GM04504 (cell line): Measurements from ENCODE around the gene NWD2.
"Not testable (repeated sequence)": the region's sequence is repeated elsewhere in the genome, so short reads cannot be mapped to it uniquely, and the experiment has no call there.

Source experiments
- DNase-seq: peaks from one replicate; pipeline ENCODE4 v3.0.0-alpha.2; 2012; ENCODE audit warnings: low read depth

Gene NWD2

GRCh38 chr4:37470245-37470644 lies 225.7 kb downstream of the NWD2 start:
- no peak for DNase-seq

- DNase-seq = no peak
Measured at GRCh38 chr4:37471093-37471492, 226.6 kb downstream of the NWD2 start.

- DNase-seq = no peak
Measured at GRCh38 chr4:37471971-37472370, 227.4 kb downstream of the NWD2 start.

- DNase-seq = no peak
Measured at GRCh38 chr4:37473807-37474206, 229.3 kb downstream of the NWD2 start.

- DNase-seq = no peak
Measured at GRCh38 chr4:37475087-37475486, 230.5 kb downstream of the NWD2 start.

DNA sequence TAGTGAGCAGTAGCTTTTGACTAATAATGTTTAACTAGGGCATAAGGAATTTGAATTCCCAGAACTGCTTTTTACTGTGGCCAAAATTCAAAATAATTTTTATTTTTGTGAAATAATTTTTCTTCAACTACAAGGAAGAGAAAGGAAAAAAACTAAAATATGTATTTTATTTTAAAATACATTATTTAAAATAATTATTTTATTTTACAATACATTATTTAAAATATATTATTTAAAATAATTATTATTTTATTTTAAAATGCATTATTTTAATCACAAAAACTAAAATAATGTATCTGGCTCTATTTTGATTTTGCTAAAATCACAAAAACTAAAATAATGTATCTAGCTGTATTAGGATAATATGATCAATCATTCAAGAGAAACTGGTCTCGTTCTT lies 231.2 kb downstream of the NWD2 start:
- no peak for DNase-seq

- DNase-seq = no peak
Measured at GRCh38 chr4:37476256-37476655, 231.7 kb downstream of the NWD2 start.

DNA sequence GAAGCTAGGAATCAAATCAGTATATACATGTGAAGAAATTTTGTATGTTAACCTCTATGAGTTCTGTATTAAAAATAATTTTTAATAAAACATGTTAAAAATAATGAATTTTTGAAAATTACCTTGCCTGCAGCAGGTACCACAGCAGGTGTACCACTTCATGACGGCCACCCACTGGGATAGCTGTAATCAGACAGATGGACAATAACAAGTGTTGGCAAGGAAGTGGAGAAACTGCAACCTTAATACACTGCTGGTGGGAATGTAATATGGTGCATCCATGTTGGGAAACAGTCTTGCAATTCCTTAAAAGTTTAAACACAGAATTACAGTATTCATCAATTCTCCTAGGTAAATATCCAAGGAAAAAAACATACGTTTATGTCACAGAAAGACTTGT lies 232.1 kb downstream of the NWD2 start:
- DNase-seq = no peak

DNA sequence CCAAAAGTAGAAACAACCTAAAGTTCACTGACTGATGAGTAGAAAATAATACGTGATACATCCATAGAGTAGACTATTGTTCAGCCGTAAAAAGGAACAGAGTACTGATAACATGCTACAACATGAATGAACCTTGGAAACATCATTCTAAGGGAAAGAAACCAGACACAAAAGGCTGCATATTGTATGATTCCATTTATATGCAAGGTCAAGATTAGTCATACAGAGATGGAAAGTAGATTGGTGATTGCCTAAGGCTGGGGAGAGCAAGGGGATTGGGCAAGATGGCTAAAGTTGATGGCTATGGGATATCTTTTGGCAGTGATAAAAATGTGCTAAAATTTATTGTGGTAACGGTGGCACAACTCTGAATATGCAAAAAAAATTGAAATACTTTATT lies 232.6 kb downstream of the NWD2 start:
- DNase-seq = no peak

- DNase-seq = no peak
Measured at GRCh38 chr4:37478151-37478550, 233.6 kb downstream of the NWD2 start.

DNA sequence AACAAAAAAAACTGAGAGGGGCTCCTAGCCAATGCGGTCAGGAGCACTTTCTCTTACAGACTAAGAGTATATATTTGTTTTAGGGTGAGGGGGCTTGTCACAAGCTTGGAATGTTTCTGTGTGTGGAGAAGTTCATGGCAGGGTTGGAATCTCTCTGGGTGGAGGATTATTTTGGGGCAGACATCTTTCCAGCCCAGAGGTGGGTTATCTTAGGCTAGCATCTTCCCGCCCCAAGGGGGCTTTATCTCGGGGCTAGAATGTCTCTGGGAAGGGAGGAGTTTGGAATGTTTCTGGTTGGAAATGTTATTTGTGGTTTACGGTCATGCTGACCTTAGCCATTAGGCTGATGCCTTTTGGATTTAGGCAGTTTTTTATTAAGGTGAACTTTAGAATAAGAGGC lies 236.0 kb downstream of the NWD2 start:
- DNase-seq = no peak

DNA sequence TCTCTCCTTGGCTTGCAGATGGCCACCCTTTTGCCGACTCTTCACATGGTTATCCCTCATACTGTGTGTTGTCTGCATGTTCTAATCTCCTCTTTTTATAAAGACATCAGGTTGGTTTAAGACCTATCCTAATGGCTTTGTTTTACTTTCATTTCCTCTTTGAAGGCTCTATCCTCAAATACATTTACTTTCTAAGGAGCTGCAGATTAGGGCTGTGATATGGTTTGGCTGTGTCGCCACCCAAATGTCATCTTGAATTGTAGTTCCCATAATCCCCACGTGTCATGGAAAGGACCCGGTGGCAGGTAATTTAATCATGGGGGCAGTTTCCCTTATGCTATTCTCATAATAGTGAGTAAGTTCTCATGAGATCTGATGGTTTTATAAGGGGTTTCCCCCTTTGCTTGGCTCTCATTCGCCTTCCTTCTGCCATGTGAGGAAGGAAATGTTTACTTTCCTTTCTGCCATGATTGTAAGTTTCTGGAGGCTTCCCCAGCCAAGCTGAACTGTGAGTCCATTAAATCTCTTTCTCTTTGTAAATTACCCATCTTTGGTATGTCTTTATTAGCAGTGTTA lies 237.1 kb downstream of the NWD2 start:
- no peak for DNase-seq

DNA sequence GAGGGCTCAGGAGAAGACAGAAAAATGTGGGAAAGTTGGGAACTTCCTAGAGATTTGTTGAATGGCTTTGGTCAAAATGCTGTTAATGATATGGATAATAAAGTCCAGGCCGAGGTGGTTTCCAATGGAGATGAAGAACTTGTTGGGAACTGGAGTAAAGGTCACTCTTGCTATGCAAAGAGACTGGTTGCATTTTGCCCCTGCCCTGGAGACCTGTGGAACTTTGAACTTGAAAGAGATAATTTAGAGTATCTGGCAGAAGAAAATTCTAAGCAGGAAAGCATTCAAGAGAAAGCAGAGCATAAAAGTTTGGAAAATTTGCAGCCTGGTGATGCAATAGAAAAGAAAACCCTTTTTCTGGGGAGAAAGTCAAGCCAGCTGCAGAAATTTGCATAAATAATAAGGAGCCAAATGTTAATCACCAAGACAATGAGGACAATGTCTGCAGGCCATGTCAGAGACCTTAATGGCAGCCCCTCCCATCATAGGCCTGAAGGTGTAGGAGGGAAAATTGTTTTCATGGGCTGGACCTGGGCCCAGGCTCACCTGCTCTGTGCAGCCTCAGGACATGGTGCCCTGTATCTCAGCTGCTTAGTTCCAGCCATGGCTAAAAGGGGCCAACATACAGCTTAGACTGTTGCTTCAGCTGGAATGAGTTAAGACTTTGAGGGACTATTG lies 237.8 kb downstream of the NWD2 start:
- DNase-seq = no peak

DNA sequence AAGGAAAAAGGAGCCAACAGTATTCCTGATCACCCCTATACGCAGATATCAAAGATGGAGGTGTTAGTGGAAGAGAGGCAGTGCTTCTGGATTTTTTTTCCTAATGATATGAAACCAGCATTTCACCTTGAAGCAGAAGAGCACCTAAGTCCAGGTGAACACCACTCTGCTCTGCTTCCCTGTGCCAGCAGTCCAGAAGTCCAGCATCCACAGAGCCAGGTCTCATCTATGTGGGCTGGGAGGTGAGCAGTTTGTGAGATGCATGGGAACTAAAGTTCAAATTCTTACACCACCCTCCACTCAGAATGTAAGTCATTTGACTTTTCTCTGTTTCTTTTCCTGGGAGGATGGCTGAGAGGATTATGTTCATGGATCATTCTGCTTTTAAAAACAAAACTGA lies 239.1 kb downstream of the NWD2 start:
- DNase-seq = no peak

DNA sequence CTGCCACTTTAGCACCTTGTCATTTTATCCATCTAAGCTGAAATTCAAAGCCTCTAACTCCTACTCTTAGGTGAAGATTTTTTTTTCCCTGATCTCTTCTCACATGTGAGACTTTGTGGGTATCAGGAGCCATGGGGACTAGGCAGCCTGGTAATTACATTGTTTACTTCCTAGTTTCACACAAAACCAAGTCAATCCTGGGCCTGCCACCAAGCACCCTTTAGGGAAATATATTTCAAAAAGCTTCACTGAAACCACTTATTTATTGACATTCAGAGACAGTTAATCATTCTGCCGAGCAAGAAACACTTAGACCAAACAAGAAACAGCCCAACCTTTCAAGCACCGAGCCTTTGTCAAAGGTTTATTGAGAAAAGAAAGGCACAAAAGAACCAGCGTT lies 241.6 kb downstream of the NWD2 start:
- DNase-seq = no peak

DNA sequence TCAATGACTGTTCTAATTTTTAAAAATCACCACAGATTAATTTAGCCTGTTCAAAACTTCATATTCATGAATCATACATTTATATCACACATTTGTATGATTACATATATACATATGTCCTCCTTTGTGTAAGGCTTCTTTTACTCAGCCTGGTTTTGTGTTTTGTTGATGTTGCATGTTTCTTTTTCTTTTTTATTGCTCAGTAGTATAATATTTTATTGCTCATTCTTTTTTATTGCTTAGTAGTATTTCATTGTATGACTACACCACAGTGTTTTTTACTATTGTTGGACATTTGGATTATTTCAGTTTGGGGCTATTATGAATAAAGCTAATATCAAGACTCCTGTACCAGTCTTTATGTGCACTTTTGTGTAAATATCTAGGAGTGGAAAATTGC lies 243.1 kb downstream of the NWD2 start:
- no peak for DNase-seq

DNA sequence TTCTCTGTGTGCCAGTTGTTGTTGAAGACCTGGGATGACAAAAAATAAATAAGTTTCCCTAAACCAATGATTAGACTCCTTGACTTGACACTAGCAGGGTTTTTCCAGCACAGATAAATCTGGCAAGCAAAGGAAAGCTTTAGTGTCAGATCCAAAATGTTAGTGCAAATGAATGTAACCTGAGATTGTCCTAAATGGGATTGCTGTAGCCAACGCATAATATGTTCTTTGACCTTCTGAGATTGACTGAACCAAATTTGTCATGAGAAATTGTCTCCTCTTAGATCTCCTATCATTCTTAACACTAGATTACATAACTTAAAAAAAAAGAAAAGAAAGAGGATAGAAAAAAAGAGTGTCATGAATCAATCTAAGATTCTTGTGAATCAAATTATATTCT lies 245.2 kb downstream of the NWD2 start:
- no peak for DNase-seq

- no peak for DNase-seq
Measured at GRCh38 chr4:37490391-37491347, 246.1 kb downstream of the NWD2 start.

GRCh38 chr4:37495353-37495752 lies 250.8 kb downstream of the NWD2 start:
- DNase-seq = not testable (repeated sequence)
